Measurements from ENCODE around the gene TNIP3.

GRCh38 chr4:121200795-121201472, 36.8 kb upstream of the TNIP3 start:
- TF ChIP-seq POLR2A (IDR thresholded peaks at IDR 0.05) (no peak), POLR2AphosphoS5 (IDR thresholded peaks at IDR 0.05) (no peak), EP300 (IDR thresholded peaks at IDR 0.05) (no peak)
- TF ChIP-seq, protein P1, sequence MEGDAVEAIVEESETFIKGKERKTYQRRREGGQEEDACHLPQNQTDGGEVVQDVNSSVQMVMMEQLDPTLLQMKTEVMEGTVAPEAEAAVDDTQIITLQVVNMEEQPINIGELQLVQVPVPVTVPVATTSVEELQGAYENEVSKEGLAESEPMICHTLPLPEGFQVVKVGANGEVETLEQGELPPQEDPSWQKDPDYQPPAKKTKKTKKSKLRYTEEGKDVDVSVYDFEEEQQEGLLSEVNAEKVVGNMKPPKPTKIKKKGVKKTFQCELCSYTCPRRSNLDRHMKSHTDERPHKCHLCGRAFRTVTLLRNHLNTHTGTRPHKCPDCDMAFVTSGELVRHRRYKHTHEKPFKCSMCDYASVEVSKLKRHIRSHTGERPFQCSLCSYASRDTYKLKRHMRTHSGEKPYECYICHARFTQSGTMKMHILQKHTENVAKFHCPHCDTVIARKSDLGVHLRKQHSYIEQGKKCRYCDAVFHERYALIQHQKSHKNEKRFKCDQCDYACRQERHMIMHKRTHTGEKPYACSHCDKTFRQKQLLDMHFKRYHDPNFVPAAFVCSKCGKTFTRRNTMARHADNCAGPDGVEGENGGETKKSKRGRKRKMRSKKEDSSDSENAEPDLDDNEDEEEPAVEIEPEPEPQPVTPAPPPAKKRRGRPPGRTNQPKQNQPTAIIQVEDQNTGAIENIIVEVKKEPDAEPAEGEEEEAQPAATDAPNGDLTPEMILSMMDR (IDR thresholded peaks at IDR 0.05) = no peak
